Measurements from ENCODE around the gene SERPINE1. TPM values are rescaled to one million over a fixed set of nuclear protein-coding genes. Genes with fewer than 3 reads are reported as not detected.

SERPINE1 gene
- total and polyA plus RNA-seq, 2 of the 13 experiments (the other 11 are each of a cell fraction or from before 2014, with no cell fraction given) = 21.2 to 1,576 TPM

DNA sequence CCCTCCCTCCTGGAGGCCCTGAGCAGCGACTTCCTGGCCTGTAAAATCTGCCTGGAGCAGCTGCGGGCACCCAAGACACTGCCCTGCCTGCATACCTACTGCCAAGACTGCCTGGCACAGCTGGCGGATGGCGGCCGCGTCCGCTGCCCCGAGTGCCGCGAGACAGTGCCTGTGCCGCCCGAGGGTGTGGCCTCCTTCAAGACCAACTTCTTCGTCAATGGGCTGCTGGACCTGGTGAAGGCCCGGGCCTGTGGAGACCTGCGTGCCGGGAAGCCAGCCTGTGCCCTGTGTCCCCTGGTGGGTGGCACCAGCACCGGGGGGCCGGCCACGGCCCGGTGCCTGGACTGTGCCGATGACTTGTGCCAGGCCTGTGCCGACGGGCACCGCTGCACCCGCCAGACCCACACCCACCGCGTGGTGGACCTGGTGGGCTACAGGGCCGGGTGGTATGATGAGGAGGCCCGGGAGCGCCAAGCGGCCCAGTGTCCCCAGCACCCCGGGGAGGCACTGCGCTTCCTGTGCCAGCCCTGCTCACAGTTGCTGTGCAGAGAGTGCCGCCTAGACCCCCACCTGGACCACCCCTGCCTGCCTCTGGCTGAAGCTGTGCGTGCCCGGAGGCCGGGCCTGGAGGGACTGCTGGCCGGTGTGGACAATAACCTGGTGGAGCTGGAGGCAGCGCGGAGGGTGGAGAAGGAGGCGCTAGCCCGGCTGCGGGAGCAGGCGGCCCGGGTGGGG is 39.4 kb upstream of the SERPINE1 start:
- FAIRE-seq (no peak), ATAC-seq (no peak), DNase-seq (ENCODE audit: low spot score) (no peak)
- Histone ChIP-seq H3K4me3 (replicated peaks in 1 of 3; ENCODE audit: insufficient read depth in 1 of 3, low read depth in 2 of 3, low read length in 3 of 3) (no peak overlapping the region), H3K9me3 (ENCODE audit: low read length) (no peaks in the 10 kb centered on the region), H3K27me3 (ENCODE audit: control insufficient read depth in 1 of 2, insufficient read depth in 2 of 2, low read length in 2 of 2) (peaks cover 0 to 2% of the 10 kb centered on the region in 2 experiments; a peak in 1 of 5 replicates), H3K9ac (ENCODE audit: insufficient read depth, low read depth, low read length) (no peak overlapping the region), H2AFZ (ENCODE audit: low read length) (no peak overlapping the region), H3K4me2 (ENCODE audit: low read depth, low read length) (no peak overlapping the region), H3K4me1 (ENCODE audit: insufficient read depth, low read length) (peaks cover 36% of the 10 kb centered on the region), H3K36me3 (replicated peaks in 1 of 2; ENCODE audit: control insufficient read depth in 1 of 2, insufficient read depth in 2 of 2, low read length in 2 of 2) (peaks cover 7 to 27% of the 10 kb centered on the region in 2 experiments; a peak in 3 of 5 replicates), H3K79me2 (ENCODE audit: insufficient read depth, low read length) (peaks cover 12% of the 10 kb centered on the region), H4K20me1 (ENCODE audit: insufficient read depth, low read length) (no peaks in the 10 kb centered on the region), H3K27ac (ENCODE audit: extremely low read length, insufficient read depth, low read length) (no peak overlapping the region)
- TF ChIP-seq ZNF577 (CRISPR knock-in tag; IDR thresholded peaks at IDR 0.05; ENCODE audit: borderline replicate concordance, low read depth) (no peak), ZNF850 (CRISPR knock-in tag; conservative IDR thresholded peaks at IDR 0.05) (no peak), RBFOX2 (IDR thresholded peaks at IDR 0.05; ENCODE audit: low read depth, low read length) (peak; percentile 62), DMAP1 (CRISPR knock-in tag; IDR thresholded peaks at IDR 0.05) (no peak), HNRNPL (IDR thresholded peaks at IDR 0.05; ENCODE audit: low read depth, low read length) (0 out of 2 replicates have a peak, but pooled peaks have one; percentile 26)
- TF ChIP-seq, protein P1, sequence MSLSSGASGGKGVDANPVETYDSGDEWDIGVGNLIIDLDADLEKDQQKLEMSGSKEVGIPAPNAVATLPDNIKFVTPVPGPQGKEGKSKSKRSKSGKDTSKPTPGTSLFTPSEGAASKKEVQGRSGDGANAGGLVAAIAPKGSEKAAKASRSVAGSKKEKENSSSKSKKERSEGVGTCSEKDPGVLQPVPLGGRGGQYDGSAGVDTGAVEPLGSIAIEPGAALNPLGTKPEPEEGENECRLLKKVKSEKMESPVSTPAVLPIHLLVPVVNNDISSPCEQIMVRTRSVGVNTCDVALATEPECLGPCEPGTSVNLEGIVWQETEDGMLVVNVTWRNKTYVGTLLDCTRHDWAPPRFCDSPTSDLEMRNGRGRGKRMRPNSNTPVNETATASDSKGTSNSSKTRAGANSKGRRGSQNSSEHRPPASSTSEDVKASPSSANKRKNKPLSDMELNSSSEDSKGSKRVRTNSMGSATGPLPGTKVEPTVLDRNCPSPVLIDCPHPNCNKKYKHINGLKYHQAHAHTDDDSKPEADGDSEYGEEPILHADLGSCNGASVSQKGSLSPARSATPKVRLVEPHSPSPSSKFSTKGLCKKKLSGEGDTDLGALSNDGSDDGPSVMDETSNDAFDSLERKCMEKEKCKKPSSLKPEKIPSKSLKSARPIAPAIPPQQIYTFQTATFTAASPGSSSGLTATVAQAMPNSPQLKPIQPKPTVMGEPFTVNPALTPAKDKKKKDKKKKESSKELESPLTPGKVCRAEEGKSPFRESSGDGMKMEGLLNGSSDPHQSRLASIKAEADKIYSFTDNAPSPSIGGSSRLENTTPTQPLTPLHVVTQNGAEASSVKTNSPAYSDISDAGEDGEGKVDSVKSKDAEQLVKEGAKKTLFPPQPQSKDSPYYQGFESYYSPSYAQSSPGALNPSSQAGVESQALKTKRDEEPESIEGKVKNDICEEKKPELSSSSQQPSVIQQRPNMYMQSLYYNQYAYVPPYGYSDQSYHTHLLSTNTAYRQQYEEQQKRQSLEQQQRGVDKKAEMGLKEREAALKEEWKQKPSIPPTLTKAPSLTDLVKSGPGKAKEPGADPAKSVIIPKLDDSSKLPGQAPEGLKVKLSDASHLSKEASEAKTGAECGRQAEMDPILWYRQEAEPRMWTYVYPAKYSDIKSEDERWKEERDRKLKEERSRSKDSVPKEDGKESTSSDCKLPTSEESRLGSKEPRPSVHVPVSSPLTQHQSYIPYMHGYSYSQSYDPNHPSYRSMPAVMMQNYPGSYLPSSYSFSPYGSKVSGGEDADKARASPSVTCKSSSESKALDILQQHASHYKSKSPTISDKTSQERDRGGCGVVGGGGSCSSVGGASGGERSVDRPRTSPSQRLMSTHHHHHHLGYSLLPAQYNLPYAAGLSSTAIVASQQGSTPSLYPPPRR (CRISPR knock-in tag; IDR thresholded peaks at IDR 0.05; ENCODE audit: borderline replicate concordance) = no peak
- intact Hi-C loops (cut with micrococcal nuclease; ENCODE audit: unreplicated experiment) (no loop called here), in situ Hi-C loops (cut with HindIII; ENCODE audit: extremely low pct_ligation_motif_present, low pct_unique_long_range_greater_than_20kb) (no loop called here)
- CTCF ChIA-PET (ENCODE audit: low intra/inter-chr PET ratio, low total read pairs) = no interaction called here
- no TSS peak for BruUV-seq (replicated peaks)
- WGBS (ENCODE audit: low lambda C conversion rate) = 94% methylated on average over 3 of the region's 45 CpGs
- POLR2A ChIA-PET = interaction anchor here (1.1 kb wide), 1 partner anchor 36 kb away, joined by 5 read pairs; no protein-coding TSS in a partner anchor

All from HepG2 (cell line).